Measurements from ENCODE around the gene ZNF778.

DNA sequence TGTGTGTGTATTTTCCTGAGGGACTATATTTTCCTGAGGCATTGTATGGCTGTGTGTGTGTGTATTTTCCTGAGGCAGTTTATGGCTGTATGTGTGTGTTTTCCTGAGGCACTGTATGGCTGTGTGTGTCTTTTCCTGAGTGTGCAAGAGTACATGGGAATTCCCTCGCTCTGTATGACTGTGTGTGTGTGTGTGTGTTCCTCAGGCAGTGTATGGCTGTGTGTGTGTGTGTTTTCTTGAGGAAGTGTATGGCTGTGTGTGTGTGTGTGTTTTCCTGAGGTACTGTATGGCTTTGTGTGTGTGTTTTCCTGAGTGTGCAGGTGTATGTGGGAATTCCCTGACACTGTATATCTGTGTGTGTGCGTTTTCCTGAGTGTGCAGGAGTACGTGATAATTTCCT is 4.1 kb downstream of the ZNF778 start:
- TF ChIP-seq, protein P1, sequence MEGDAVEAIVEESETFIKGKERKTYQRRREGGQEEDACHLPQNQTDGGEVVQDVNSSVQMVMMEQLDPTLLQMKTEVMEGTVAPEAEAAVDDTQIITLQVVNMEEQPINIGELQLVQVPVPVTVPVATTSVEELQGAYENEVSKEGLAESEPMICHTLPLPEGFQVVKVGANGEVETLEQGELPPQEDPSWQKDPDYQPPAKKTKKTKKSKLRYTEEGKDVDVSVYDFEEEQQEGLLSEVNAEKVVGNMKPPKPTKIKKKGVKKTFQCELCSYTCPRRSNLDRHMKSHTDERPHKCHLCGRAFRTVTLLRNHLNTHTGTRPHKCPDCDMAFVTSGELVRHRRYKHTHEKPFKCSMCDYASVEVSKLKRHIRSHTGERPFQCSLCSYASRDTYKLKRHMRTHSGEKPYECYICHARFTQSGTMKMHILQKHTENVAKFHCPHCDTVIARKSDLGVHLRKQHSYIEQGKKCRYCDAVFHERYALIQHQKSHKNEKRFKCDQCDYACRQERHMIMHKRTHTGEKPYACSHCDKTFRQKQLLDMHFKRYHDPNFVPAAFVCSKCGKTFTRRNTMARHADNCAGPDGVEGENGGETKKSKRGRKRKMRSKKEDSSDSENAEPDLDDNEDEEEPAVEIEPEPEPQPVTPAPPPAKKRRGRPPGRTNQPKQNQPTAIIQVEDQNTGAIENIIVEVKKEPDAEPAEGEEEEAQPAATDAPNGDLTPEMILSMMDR (conservative IDR thresholded peaks at IDR 0.05 in 1 of 2, IDR thresholded peaks at IDR 0.05 in 1 of 2; ENCODE audit: low read depth in 1 of 2, low read length in 2 of 2): no peak
- no peak for TF ChIP-seq EZH2 (IDR thresholded peaks at IDR 0.05; ENCODE audit: low read length, missing control alignments)
